D721Med (cell line): ENCODE results near the gene DENND2A.

Source experiments
- DNase-seq: peaks from one replicate; pipeline ENCODE4 v3.0.0; 2011; ENCODE audit warnings: low spot score; ENCODE audit not compliant: insufficient read length
- FAIRE-seq: peaks from 2 replicates; lab custom pipeline; 2011; peaks lifted over from hg19 to GRCh38; lab: Jason Lieb, UNC
- CTCF ChIP-seq: IDR thresholded peaks from 2 replicates; pipeline ENCODE4 v1.5.1; 2012; ENCODE audit warnings: mild to moderate bottlenecking, control low read depth; ENCODE audit not compliant: insufficient read depth; ENCODE audit errors: missing control alignments

The DENND2A gene

GRCh38 chr7:140526787-140527664, 113.6 kb downstream of the DENND2A start:
- FAIRE-seq (no peak), DNase-seq (no peak)
- TF ChIP-seq CTCF, result no peak

GRCh38 chr7:140526214-140526613, 114.4 kb downstream of the DENND2A start:
- DNase-seq (no peak), FAIRE-seq (no peak)
- TF ChIP-seq CTCF, result no peak

GRCh38 chr7:140525743-140526142, 114.9 kb downstream of the DENND2A start:
- TF ChIP-seq CTCF, result no peak
- DNase-seq (no peak), FAIRE-seq (no peak)

- no peak for TF ChIP-seq CTCF
- DNase-seq (no peak), FAIRE-seq (no peak)
Observed at GRCh38 chr7:140521421-140521820, 119.2 kb downstream of the DENND2A start.

- FAIRE-seq (no peak), DNase-seq (no peak)
- TF ChIP-seq CTCF, result no peak
Observed at GRCh38 chr7:140519007-140519399, 121.6 kb downstream of the DENND2A start.

- no peak for TF ChIP-seq CTCF
- FAIRE-seq (no peak), DNase-seq (no peak)
Observed at GRCh38 chr7:140518370-140519006, 122.1 kb downstream of the DENND2A start.
